GM21619 (cell line): ENCODE measurements around the gene BIN1.

Experiments used
- ATAC-seq: cut with Tn5 transposase; IDR thresholded peaks from one replicate; pipeline ENCODE4 v1.9.1; 2021; ENCODE audit not compliant: unreplicated experiment

Gene BIN1

DNA sequence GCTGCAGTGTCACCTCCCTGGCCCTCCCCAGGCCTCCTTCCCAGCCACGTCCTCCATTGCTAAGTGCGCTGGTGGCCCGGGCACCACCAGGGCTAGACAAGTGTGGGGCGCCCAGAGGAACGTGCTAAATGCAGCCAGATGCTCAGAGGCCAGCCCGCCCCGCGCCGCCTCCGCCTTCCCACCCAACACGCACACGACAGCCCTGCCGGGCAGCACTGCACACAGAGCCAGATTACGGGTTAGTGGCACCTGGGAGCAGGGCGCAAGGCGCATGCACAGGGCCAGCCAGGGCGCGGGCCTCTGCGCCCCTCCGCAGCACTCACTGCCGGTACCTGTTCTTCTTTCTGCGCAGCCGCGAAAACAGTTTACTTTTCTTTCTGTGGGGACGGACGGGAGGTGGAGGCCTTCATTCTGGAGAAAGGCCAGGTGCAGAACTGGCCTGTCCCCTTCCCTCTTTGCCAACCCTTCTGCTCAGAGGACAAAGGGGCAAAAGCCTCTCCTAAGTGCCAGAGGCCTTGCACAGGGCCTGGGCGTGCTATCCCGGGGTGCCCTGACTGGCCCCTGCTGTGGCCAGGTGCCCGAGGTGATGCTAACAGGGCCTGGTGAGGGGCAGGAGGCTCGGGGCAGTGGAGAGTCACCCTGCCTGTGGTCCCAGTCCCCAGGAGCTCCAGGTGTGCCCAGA lies 46.5 kb downstream of the BIN1 start:
- ATAC-seq: no peak

DNA sequence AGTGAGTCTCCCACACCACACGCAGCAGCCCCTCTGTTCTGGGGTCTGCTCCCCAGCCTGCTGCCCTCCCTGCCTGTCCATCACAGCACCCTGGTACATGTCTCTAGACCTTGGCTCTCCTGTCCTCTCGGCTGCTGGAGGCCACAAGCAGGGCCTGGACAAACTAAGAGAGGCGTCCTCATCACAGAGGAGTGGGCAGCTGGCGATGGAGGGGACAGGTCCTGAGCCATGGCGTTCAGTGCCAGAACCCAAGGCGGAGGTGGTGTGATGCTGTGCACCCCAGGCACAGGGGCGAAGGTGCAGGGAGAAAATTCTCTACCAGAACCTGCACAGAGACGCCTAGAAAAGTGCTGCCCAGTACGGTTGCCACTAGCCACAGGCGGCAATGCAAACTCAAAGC lies 47.4 kb downstream of the BIN1 start:
- no peak for ATAC-seq

DNA sequence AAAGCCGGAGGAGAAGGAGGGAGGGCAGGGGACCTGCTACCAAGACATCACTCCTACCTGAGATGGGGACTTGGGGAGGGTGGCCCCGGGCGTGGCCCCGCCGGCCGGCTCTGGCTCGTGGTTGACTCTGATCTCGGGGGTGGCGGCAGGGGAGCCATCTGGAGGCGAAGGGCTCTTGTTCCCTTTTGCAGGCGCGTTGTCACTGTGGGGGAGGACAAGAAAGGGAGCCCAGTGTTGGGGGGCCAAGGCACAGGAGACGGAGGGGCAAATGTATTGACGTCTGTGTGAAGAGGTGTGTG lies 48.1 kb downstream of the BIN1 start:
- ATAC-seq: no peak

DNA sequence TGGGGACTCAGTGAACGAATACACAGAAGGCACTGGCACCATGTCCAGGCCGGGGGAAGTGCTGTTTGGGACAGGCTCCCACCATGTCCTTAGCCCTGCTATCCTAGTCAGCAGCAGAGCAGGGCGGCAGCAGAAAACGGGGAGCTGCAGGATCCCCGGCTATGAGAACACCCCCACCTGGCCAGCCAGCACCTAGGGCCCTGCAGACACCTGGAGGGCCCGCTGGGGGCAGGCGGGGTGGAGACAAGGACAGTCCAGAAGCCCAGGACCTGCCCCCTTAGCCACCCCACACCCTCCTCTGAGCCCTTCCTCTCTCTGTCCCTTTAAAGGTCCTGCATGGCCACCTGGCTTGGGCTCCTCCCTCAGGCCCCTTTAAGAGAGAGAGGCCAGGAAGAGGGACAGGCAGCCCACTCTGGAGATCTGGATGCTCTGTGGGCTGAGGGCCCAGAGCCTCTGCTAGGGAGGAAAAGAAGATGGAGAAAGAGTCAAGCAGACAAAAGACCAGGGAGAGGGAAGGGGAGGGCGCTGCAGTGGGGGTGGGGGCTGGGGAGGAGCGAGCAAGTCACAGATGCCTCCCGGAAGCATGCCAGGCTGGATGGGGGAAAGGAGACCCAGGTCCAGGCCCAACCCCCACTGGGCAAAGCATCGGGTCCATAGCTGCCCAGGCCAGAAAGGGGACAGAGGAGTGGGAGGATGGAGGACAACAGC lies 48.6 kb downstream of the BIN1 start:
- no peak for ATAC-seq

DNA sequence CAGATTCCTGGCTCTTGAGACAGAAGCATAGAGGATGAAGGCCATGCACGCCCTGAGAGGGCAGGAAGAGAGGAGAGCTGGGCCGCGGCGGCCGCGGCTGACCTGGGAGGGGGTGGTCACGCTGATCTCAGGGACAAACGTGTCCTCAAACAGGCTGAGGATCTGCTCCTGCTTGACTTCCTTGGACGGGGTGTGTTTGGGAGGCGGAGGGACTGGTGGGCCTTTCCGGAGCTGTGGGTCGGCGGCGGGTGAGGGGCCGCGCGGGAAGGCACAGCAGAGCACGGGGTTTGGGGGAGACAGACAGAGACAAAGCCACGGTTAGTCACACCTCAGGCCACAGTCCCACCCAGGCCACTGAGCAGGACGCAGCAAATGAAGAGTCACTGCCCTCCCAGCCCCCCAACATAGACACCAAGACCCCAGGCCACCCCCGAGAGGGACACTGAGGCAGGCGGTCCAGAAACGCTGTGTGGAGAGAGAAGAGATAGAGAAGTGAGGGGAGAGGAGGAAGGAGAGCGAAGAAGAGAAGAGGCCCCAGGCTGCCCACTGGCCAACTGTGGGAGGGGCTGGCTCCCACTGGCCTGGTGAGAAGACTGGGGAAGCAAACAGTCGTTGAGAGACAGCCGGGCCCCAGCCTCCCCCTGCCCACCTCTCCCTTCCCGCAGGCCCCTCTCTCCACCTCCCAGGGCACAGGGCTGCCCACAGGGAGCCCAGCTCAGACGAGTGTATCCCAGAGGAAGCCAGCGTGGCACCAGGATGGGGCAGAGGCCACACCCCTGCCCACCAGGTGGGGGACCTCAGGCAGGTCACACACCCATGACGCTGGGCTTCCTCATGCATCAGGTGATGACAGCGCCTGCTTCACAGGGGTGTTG lies 49.3 kb downstream of the BIN1 start:
- no peak for ATAC-seq

DNA sequence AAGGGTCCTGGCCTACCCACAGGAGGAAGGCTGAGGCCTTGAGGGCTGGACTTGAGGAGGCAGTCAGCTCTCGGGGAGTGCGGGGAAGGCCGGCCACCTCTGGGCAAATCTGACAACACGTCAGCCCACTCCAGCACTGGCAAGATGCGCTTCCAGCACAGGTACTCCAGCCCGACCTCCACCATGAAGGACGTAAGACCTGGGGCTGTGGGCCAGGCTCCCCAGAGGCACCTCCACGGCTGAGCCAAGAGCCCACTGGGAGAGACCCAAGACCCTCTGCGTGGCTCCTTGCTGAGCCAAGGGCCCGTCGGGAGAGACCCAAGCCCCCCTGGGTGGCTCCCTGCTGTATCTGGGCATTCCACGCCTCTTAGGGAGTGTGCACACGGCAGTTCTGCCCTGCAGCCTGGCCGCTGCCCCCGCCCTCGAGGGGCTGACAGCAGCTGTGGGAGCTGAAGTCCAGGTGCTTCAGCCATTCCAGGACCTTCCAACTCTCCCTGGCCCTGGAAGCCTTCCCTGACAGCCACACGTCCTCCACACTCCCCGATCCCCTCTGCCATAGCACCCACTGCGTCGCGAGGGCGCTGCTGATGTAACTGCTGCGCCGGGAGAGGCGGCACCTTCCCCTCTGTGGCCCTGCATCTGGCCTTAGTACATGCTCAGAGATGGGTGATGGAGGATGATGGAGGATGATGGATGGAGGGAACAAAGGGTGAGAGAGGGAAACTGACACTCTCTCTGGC lies 50.2 kb downstream of the BIN1 start:
- ATAC-seq: no peak

DNA sequence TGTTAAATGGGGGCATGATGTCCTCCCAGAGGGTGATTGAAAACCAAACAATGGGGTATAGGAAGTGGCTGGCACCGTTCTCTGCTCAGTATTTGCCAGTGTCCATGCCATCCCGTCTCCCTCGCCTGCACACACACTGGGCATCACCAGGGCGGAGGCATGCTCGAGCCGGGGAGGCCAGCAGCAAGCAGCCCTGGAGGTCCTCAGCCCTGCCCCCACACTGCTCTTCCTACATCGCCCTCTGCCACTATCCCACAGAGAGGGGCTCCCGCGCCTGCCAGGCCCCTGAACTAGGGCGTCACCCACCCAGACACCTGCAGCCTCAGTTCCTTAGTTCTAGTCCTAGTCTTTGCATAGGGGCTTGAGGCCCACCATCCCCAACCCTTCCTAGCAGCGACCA lies 50.9 kb downstream of the BIN1 start:
- ATAC-seq: no peak

DNA sequence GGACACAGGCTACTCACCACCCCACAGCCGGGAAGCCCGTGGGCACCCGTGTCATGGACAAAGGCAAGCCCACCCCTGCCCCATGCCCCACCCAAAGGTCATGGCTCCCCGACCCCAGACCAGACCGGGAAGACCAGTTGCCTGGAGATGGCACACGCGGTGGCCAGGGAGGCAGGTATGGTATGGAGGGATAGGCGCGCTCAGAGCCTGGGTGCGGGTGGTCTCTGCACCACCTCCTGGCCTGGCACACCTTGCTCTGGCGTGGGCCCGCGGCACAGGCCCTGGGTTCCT lies 51.2 kb downstream of the BIN1 start:
- no peak for ATAC-seq

DNA sequence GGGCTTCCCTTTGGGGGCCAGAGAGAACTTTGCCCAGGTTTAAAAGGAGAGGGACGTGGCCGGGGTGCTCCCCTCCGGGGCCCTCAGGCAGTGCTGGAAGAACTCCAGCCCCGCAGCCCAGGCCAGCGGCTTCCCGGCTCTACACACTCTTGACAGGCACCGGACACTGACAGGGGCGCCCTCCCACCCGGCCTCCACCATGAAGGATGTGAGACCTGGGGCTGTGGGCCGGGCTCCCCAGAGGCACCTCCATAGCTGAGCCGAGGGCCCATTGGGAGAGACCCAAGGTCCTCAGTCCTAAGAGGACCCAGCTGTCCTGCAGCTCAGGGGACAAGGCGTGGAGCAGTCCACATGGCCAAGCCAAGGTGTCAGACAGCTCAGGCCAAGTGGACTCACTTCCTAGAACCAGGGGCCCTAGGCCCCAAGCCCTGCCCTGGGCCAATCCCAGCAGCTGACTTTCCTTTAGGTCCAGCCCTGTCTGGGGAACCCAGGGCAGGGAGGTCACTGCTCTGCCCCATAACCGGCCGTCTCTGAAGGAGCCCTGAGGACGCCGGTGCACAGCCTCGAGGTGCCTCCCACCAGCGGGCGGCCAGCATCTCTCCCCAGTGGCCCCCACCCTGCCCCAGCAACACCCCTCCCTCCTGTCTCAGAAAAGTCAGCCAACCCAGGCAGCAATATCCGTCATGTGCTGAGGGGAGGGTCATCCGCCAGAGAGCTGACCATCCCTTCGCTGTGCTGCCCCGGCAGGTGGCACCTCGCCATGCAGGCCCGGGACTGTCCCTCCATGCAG lies 51.8 kb downstream of the BIN1 start:
- no peak for ATAC-seq

DNA sequence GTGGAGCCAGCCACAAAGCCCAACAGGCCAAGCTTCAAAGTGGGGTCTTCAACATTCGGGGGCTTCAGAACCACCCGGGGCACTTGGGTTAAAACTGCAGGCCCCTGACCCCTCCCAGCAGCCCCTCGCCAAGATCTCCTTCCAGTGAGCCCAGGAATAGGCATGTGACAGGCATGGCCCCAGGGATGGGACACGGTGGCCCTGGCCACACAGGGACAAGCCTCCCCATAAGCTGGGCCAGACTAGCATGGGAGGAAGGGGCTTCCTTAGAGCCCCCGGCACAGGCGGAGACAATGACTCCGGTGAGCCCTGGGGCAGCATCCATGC lies 52.4 kb downstream of the BIN1 start:
- ATAC-seq: no peak

DNA sequence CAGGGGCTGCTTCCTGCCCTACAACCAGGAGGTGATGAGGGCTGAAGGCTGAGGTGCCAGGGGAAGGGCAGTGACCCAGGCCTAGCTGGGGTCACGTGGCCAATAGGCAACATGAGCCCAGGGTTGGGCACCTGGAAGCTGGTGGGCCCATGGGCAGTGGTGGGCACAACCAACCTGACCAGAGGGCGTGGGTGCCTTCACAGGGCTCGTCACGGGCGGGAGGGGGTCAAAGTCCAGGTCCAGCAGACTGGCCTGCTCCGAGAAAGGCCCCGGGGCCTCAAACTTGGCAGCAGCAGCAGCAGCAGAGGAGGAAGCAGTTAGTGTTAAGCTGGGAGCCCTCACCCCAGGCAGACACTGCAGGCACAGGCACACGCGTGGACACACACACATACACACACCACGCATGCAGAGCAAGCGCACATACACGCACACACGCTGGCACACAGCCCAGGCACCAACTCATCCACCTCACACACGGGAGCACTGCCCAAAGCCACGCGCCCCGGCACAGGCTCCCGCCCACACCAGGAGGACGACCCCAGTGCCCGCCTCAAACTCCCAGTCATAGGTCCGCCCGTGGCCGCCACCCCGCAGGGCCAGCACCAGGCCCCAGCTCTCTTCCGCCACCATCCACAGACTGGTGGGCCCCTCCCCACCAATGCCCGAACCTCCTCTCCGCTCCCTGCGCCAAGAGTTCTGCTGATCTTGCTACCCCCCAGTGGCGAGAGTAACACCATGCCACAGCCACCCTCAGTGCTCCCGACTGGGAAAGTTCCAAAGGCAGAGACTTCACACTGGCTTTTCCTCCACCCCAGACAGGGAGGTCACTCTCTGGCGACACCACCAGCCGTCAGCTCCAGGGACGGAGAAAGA lies 53.0 kb downstream of the BIN1 start:
- ATAC-seq: no peak

DNA sequence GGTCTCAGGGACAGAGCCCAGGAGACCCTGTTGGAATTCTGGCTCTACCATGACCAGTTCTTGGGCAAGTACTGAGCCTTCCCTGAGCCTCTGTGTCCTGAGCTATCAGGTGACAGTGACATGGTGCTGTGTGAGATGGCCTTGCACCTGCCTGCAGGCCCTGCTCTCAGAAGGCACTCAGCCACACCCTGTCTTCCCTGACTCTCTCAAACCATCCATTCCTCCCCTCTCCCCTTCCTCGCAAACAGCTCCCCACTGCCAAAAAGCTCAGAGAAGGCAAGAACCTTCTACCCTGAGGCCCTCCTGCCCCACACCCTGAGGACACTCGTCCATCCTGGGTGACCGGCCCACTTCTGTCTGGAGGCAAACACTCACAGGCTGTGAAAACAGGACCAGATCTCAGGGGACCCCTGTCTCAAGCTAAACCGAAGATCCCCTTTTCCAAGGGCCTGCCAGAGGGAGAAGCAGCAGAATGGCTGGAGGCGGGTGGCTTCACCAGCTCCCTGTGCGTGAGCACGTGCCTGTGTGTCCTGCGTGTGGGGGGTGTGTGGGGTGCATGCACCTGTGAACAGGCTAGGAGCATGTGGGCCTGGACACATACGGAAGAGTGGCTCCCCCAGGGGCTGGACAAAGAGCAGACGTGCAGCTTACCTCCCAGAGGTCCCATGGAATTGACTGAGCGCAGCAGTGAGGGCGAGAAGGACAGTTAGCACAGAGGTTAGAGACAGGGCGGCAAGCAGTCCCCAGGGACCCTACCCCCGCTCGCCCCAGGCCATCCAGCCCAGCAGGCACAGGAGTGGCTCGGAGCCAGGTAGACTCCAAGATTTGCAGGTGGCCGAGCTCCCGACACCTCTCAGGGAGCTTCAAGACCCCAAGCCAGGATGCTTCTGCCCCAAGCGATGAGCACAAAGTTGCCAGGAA lies 53.9 kb downstream of the BIN1 start:
- no peak for ATAC-seq

DNA sequence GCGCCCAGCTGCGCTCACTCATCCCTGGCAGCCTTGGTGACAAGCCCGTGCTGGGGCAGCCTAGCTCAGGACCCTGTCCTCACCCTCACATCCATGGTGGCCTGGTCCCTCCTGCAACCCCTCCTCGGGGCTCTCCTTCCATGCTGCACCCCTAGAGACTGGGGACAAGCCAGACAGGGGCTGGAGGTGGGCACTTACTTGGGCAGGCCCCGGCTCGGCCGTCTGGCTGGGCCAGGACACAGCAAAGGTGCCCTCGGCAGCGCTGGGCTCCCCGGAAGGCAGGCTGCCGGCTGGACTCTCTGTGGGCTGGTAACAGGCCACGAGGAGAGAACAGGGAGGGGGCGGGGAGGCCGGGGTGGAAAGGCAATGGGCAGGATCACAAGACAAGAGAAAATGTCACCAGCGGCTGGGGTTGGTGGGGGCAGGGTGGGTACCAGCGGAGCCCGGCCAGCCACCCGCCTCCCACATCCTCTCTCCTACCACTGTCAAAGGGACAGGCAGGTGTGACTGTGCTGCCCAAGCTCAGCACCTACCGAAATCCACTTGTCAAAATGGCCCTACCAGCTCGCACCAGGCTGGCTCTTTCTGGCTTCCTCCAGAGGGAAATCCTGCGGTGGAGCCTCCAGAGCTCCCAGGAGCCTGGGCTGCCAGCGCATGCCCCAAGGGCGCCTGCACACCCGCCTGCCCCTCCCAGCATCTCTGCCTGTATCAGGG lies 54.7 kb downstream of the BIN1 start:
- ATAC-seq: no peak

DNA sequence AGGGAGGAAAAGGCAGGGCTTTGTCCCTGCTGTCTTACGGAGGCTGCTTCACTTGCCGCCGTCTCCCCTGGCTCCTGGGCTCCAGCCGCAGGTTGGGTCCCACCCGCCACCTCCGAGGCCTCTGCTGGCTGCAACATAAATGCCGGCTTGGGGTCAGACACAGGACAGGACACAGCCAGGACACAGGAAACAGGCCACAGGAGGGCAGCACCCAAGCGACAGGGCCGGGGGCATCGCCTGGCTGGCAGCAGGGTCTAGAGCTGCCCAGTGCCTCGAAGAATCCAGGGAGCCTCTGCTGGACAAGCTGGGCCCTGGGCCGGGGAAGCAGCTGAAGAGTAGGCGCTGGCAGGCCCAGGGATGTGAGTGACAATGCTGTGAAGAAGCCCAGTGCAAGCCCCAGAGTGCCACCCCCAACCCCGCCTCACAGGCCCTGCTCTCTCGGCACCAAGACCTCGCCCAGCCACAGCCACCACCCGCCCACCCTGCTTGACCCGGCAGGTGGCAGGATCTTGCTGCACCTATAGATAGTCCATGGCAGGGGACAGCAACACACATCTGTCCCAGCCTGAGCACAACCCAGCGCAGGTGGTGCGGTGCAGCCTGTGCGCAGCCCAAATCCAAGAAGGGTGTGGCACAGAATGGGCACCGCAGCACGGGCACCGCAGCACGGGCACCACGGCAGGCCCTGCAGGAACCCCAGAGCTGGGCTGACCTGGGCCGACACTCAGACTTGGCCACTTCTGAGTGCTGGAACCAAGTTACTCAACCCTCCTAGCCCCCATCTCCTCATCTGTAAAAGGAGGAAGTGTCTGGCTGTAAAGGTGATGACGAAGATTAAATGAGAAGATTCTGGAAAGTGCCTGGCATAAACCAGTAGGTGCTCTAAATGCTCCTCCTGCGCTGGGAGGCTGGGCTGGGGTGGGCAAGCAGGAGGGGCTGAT lies 55.6 kb downstream of the BIN1 start:
- ATAC-seq: no peak

DNA sequence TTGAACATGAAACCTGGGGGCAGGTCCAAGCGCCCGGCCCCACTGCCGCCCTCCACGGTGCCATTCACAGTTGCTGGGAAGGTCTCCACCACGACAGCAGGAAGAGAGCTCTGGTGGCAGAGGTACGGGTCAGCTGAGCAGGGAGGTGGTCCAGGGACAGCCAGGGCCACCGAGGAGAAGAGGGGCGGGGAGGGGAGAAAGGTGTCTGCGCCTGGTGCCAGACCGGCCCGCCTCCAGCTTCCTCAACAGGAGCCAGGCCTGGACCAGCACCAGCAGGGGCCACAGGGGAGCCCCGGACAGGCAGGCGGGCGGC lies 56.2 kb downstream of the BIN1 start:
- no peak for ATAC-seq

DNA sequence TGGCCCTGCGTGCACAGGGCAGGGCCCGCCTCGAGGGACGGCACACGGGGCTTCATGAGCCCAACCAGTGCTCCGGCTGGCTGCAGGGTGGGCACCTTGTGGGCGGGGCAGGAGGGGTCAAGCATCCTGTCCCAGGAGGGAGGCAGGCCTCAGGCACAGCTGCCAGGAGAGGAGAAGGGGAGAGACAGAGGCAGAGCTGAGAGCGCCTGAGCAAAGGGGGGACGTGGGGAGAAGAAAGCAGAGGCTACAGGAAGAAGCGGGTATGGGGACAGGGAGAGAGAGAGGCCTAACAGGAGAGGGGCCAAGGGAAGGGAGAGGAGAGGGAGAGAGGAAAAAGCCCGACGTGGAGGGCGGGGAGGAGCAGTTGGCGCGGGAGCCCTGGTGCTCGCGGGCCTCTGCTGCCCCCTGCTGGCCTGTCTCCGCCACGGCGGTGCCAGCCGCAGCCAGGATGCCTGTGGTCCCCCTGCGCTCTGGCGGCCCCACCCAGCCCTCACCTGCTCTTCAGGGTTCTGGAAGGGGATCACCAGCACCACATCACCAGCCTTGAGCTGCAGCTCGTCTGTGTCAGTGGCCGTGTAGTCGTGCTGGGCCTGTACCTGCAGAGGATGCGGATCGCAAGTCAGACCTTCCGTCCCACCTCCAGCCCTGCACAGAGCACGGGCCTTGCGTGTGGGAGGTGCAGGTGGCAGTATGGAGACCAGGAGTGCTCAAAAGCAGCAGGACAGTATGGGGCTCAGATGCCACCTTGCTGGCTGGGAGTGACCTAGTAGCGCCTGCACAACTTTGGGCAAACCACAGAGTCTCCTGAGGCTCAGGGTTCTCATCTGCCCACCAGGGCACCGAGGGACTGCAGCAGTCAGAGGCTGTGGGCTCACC lies 56.8 kb downstream of the BIN1 start:
- peak; percentile 55 for ATAC-seq
